Gastrocnemius medialis (tissue), 4 donors: ENCODE data around the gene UNC80.

ENCODE experiments used
- POLR2A ChIP-seq, 2 donors: fragments of 450-650 bp; IDR thresholded peaks; one replicate each; pipeline ENCODE4 v1.6.1; 2017; ENCODE audit warnings: antibody characterized with exemption in 2 of 2, mild to moderate bottlenecking in 2 of 2, moderate library complexity in 2 of 2
- TF ChIP-seq, protein P1 (sequence below), 5 experiments: fragments of 450-650 bp in 3 of 5; fragments of 200-600 bp in 2 of 5; sonication (generic) in 2 of 5; IDR thresholded peaks in 4 of 5; conservative IDR thresholded peaks in 1 of 5; 1 replicate in 4 of 5; 2 replicates in 1 of 5; pipeline ENCODE4 v1.5.1; 2016 to 2019; ENCODE audit warnings: antibody characterized with exemption in 5 of 5, mild to moderate bottlenecking in 3 of 5, moderate library complexity in 3 of 5

DNA sequence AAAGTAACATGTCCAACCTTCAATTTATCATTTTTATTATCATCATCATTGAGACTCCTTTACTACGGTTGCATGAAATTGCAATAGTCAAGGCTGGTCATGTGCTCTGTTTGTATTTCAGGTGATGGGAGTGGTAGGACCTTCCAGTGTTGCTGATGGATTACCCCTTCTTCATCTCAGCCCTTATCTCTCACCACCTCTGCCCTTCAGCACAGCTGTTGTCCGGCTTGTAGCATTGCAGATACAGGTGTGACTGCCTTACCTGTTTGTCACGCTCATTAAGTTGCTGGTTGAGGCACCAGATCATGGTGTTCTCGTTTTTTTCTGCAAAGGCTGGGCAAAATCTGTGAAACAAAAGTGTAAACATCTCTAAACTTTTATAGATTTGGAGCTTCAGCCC, 199.1 kb downstream of the UNC80 start:
- TF ChIP-seq, protein P1, sequence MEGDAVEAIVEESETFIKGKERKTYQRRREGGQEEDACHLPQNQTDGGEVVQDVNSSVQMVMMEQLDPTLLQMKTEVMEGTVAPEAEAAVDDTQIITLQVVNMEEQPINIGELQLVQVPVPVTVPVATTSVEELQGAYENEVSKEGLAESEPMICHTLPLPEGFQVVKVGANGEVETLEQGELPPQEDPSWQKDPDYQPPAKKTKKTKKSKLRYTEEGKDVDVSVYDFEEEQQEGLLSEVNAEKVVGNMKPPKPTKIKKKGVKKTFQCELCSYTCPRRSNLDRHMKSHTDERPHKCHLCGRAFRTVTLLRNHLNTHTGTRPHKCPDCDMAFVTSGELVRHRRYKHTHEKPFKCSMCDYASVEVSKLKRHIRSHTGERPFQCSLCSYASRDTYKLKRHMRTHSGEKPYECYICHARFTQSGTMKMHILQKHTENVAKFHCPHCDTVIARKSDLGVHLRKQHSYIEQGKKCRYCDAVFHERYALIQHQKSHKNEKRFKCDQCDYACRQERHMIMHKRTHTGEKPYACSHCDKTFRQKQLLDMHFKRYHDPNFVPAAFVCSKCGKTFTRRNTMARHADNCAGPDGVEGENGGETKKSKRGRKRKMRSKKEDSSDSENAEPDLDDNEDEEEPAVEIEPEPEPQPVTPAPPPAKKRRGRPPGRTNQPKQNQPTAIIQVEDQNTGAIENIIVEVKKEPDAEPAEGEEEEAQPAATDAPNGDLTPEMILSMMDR (IDR thresholded peaks at IDR 0.05 in 4 of 5, conservative IDR thresholded peaks at IDR 0.05 in 1 of 5) = no peak
- TF ChIP-seq POLR2A (IDR thresholded peaks at IDR 0.05) = no peak
